Measurements from ENCODE around the gene EME1.

GRCh38 chr17:50422738-50423137, 49.7 kb downstream of the EME1 start:
- TF ChIP-seq CTCF (conservative IDR thresholded peaks at IDR 0.05; ENCODE audit: low read depth in 2 of 2) (no peak), EZH2 (IDR thresholded peaks at IDR 0.05; ENCODE audit: low read depth, unreplicated experiment) (no peak), REST (IDR thresholded peaks at IDR 0.05; ENCODE audit: unreplicated experiment) (no peak), EZH2phosphoT487 (IDR thresholded peaks at IDR 0.05; ENCODE audit: unreplicated experiment) (no peak), CREB1 (CRISPR knock-in tag; IDR thresholded peaks at IDR 0.05; ENCODE audit: low read depth) (no peak), POLR2AphosphoS5 (IDR thresholded peaks at IDR 0.05; ENCODE audit: low read depth) (no peak)
